Adipocyte (in vitro differentiated cells): ENCODE results near the gene NEDD4L.

Source experiments
- DNase-seq: peaks from one replicate; pipeline ENCODE4 v3.0.0-alpha.2; 2015; ENCODE audit warnings: low read depth
- H3K27me3 ChIP-seq: replicated peaks from 2 replicates; pipeline ENCODE4 v1.7.0; 2013; ENCODE audit warnings: mild to moderate bottlenecking, low read length, moderate library complexity; ENCODE audit not compliant: control insufficient read depth, insufficient read depth
- H3K36me3 ChIP-seq: 2 replicates; pipeline ENCODE4 v1.7.0; 2013; ENCODE audit warnings: low read length, mild to moderate bottlenecking, moderate library complexity; ENCODE audit not compliant: control insufficient read depth, insufficient read depth, severe bottlenecking
- H3K4me1 ChIP-seq: 2 replicates; pipeline ENCODE4 v1.7.0; 2013; ENCODE audit warnings: mild to moderate bottlenecking, low read length, moderate library complexity; ENCODE audit not compliant: control insufficient read depth, insufficient read depth
- H3K4me3 ChIP-seq: 2 replicates; pipeline ENCODE4 v1.7.0; 2013; ENCODE audit warnings: mild to moderate bottlenecking, low read length, moderate library complexity
- H3K9ac ChIP-seq: 2 replicates; pipeline ENCODE4 v1.7.0; 2013; ENCODE audit warnings: mild to moderate bottlenecking, low read length, moderate library complexity
- H3K9me3 ChIP-seq: 2 replicates; pipeline ENCODE4 v1.7.0; 2013; ENCODE audit warnings: mild to moderate bottlenecking, low read length, moderate library complexity; ENCODE audit not compliant: control insufficient read depth

NEDD4L gene

GRCh38 chr18:58232668-58233067 lies 188.6 kb downstream of the NEDD4L start:
- no peak for DNase-seq
- no peak overlapping the region for H3K4me3 ChIP-seq
- no peaks in the 10 kb centered on the region for H3K36me3 ChIP-seq
- peaks cover 6% of the 10 kb centered on the region for H3K4me1 ChIP-seq
- no peak overlapping the region for H3K9ac ChIP-seq
- H3K9me3 ChIP-seq, result no peaks in the 10 kb centered on the region
- no peaks in the 10 kb centered on the region for H3K27me3 ChIP-seq

- H3K4me3 ChIP-seq, result no peak overlapping the region
- peaks cover 6% of the 10 kb centered on the region for H3K4me1 ChIP-seq
- H3K27me3 ChIP-seq, result no peaks in the 10 kb centered on the region
- H3K9ac ChIP-seq, result no peak overlapping the region
- no peak for DNase-seq
- no peaks in the 10 kb centered on the region for H3K9me3 ChIP-seq
- H3K36me3 ChIP-seq, result no peaks in the 10 kb centered on the region
Observed at GRCh38 chr18:58234359-58234741, 190.3 kb downstream of the NEDD4L start.

GRCh38 chr18:58235001-58235436 lies 191.0 kb downstream of the NEDD4L start:
- H3K4me1 ChIP-seq, result peaks cover 6% of the 10 kb centered on the region
- DNase-seq, result no peak
- no peaks in the 10 kb centered on the region for H3K27me3 ChIP-seq
- H3K9me3 ChIP-seq, result no peaks in the 10 kb centered on the region
- H3K9ac ChIP-seq, result no peak overlapping the region
- no peaks in the 10 kb centered on the region for H3K36me3 ChIP-seq
- H3K4me3 ChIP-seq, result no peak overlapping the region

GRCh38 chr18:58239879-58240278 lies 195.9 kb downstream of the NEDD4L start:
- Histone ChIP-seq H3K27me3 (no peaks in the 10 kb centered on the region), H3K9ac (no peak overlapping the region), H3K9me3 (no peaks in the 10 kb centered on the region), H3K36me3 (no peaks in the 10 kb centered on the region), H3K4me1 (peaks cover 13% of the 10 kb centered on the region), H3K4me3 (no peak overlapping the region)
- no peak for DNase-seq

- H3K4me3 ChIP-seq, result no peak overlapping the region
- no peak for DNase-seq
- H3K27me3 ChIP-seq, result no peaks in the 10 kb centered on the region
- H3K9ac ChIP-seq, result no peak overlapping the region
- no peaks in the 10 kb centered on the region for H3K36me3 ChIP-seq
- no peaks in the 10 kb centered on the region for H3K9me3 ChIP-seq
- peaks cover 13% of the 10 kb centered on the region for H3K4me1 ChIP-seq
Observed at GRCh38 chr18:58241026-58241679, 197.1 kb downstream of the NEDD4L start.

- H3K9me3 ChIP-seq, result no peaks in the 10 kb centered on the region
- peak; percentile 72 for DNase-seq
- H3K27me3 ChIP-seq, result no peaks in the 10 kb centered on the region
- H3K36me3 ChIP-seq, result no peaks in the 10 kb centered on the region
- H3K4me1 ChIP-seq, result peaks cover 13% of the 10 kb centered on the region
- no peak overlapping the region for H3K4me3 ChIP-seq
- no peak overlapping the region for H3K9ac ChIP-seq
Observed at GRCh38 chr18:58241877-58242276, 197.9 kb downstream of the NEDD4L start.

GRCh38 chr18:58242435-58242834 lies 198.4 kb downstream of the NEDD4L start:
- Histone ChIP-seq H3K27me3 (no peaks in the 10 kb centered on the region), H3K9me3 (no peaks in the 10 kb centered on the region), H3K4me1 (peaks cover 13% of the 10 kb centered on the region), H3K4me3 (no peak overlapping the region), H3K36me3 (no peaks in the 10 kb centered on the region), H3K9ac (no peak overlapping the region)
- DNase-seq, result no peak

GRCh38 chr18:58242968-58243367 lies 198.9 kb downstream of the NEDD4L start:
- Histone ChIP-seq H3K9me3 (no peaks in the 10 kb centered on the region), H3K36me3 (no peaks in the 10 kb centered on the region), H3K9ac (no peak overlapping the region), H3K4me3 (no peak overlapping the region), H3K27me3 (no peaks in the 10 kb centered on the region), H3K4me1 (peaks cover 13% of the 10 kb centered on the region)
- no peak for DNase-seq

- Histone ChIP-seq H3K4me1 (peaks cover 13% of the 10 kb centered on the region), H3K9me3 (no peaks in the 10 kb centered on the region), H3K36me3 (no peaks in the 10 kb centered on the region), H3K9ac (no peak overlapping the region), H3K4me3 (no peak overlapping the region), H3K27me3 (no peaks in the 10 kb centered on the region)
- no peak for DNase-seq
Observed at GRCh38 chr18:58243401-58243800, 199.4 kb downstream of the NEDD4L start.

GRCh38 chr18:58247363-58247834 lies 203.4 kb downstream of the NEDD4L start:
- peak overlapping the region; percentile 7 for H3K9ac ChIP-seq

GRCh38 chr18:58249712-58250111 lies 205.7 kb downstream of the NEDD4L start:
- H3K27me3 ChIP-seq, result no peaks in the 10 kb centered on the region
- no peaks in the 10 kb centered on the region for H3K4me1 ChIP-seq
- no peaks in the 10 kb centered on the region for H3K36me3 ChIP-seq
- no peaks in the 10 kb centered on the region for H3K9me3 ChIP-seq
- H3K4me3 ChIP-seq, result no peak overlapping the region
- no peak overlapping the region for H3K9ac ChIP-seq
- DNase-seq, result peak; percentile 89

More at GRCh38 chr18:58247363-58247834, 203.4 kb downstream of the NEDD4L start:
- peaks cover under 1% of the 10 kb centered on the region for H3K4me1 ChIP-seq
- no peaks in the 10 kb centered on the region for H3K9me3 ChIP-seq
- H3K4me3 ChIP-seq, result peak overlapping the region; percentile 53
- no peaks in the 10 kb centered on the region for H3K36me3 ChIP-seq
- no peak for DNase-seq
- no peaks in the 10 kb centered on the region for H3K27me3 ChIP-seq

GRCh38 chr18:58251416-58251815 lies 207.4 kb downstream of the NEDD4L start:
- Histone ChIP-seq H3K9me3 (no peaks in the 10 kb centered on the region), H3K4me3 (no peak overlapping the region), H3K4me1 (no peaks in the 10 kb centered on the region), H3K36me3 (no peaks in the 10 kb centered on the region), H3K9ac (no peak overlapping the region), H3K27me3 (no peaks in the 10 kb centered on the region)
- DNase-seq, result no peak
